Measurements from ENCODE around the gene HAVCR1.
"Not testable (repeated sequence)": the region's sequence is repeated elsewhere in the genome, so short reads cannot be mapped to it uniquely, and the experiment has no call there.

Gene HAVCR1

GRCh38 chr5:157046041-157046440 is 12.9 kb downstream of the HAVCR1 start:
- no peak for DNase-seq
- Histone ChIP-seq H3K27me3 (no peaks in the 10 kb centered on the region), H3K4me3 (no peak overlapping the region), H3K36me3 (no peaks in the 10 kb centered on the region), H3K4me1 (no peaks in the 10 kb centered on the region), H3K9me3 (no peaks in the 10 kb centered on the region), H3K27ac (no peak overlapping the region)
- intact Hi-C loops (cut with DNase I; ENCODE audit: low total_unique reads) = no loop called here
- TF ChIP-seq, protein P1, sequence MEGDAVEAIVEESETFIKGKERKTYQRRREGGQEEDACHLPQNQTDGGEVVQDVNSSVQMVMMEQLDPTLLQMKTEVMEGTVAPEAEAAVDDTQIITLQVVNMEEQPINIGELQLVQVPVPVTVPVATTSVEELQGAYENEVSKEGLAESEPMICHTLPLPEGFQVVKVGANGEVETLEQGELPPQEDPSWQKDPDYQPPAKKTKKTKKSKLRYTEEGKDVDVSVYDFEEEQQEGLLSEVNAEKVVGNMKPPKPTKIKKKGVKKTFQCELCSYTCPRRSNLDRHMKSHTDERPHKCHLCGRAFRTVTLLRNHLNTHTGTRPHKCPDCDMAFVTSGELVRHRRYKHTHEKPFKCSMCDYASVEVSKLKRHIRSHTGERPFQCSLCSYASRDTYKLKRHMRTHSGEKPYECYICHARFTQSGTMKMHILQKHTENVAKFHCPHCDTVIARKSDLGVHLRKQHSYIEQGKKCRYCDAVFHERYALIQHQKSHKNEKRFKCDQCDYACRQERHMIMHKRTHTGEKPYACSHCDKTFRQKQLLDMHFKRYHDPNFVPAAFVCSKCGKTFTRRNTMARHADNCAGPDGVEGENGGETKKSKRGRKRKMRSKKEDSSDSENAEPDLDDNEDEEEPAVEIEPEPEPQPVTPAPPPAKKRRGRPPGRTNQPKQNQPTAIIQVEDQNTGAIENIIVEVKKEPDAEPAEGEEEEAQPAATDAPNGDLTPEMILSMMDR (IDR thresholded peaks at IDR 0.05) = no peak

GRCh38 chr5:157045601-157046000 is 13.3 kb downstream of the HAVCR1 start:
- no peak for DNase-seq
- no peak overlapping the region for H3K27ac ChIP-seq
- H3K27me3 ChIP-seq = no peaks in the 10 kb centered on the region
- no peaks in the 10 kb centered on the region for H3K9me3 ChIP-seq
- no peaks in the 10 kb centered on the region for H3K36me3 ChIP-seq
- no peak overlapping the region for H3K4me3 ChIP-seq
- intact Hi-C loops (cut with DNase I; ENCODE audit: low total_unique reads) = no loop called here
- no peaks in the 10 kb centered on the region for H3K4me1 ChIP-seq
- TF ChIP-seq, protein P1 (IDR thresholded peaks at IDR 0.05) = no peak

GRCh38 chr5:157038568-157039187 is 20.2 kb downstream of the HAVCR1 start:
- no peaks in the 10 kb centered on the region for H3K27me3 ChIP-seq
- TF ChIP-seq, protein P1 (IDR thresholded peaks at IDR 0.05) = no peak
- intact Hi-C loops (cut with DNase I; ENCODE audit: low total_unique reads) = no loop called here

DNA sequence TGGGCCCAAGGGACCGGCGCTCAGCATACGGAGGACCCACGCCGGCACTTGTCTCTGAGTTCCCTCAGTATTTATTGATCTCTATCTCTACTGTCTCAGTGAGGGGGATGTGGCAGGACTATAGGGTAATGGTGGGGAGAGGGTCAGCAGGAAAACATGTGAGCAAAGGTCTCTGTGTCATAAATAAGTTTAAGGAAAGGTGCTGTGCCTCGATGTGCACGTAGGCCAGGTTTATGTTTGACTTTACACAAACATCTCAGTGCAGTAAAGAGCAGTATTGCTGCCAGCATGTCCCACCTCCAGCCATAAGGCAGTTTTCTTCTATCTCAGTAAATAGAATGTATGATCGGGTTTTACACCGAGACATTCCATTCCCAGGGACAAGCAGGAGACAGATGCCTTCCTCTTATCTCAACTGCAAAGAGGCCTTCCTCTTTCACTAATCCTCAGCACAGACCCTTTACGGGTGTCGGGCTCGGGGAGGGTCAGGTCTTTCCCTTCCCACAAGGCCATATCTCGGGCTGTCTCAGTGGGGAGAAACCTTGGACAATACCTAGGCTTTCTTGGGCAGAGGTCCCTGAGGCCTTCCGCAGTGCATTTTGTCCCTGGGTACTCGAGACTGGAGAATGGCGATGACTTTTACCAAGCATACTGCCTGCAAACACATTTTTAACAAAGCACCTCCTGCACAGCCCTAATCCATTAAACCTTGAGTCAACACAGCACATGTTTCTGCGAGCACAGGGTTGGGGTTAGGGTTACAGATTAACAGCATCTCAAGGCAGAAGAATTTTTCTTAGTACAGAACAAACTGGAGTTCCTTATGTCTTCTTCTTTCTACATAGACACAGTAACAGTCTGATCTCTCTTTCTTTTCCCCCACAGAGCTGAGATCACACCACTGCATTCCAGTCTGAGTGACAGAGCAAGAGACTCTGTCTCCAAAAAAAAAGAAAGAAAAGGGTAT is 24.5 kb downstream of the HAVCR1 start:
- H3K4me3 ChIP-seq; H3K4me1 ChIP-seq; intact Hi-C loops (cut with DNase I; ENCODE audit: low total_unique reads); H3K9me3 ChIP-seq; H3K27me3 ChIP-seq; H3K27ac ChIP-seq; DNase-seq; H3K36me3 ChIP-seq: not testable (repeated sequence)

More at GRCh38 chr5:157038568-157039187, 20.2 kb downstream of the HAVCR1 start:
- Histone ChIP-seq H3K9me3 (no peaks in the 10 kb centered on the region), H3K27ac (no peak overlapping the region), H3K36me3 (no peaks in the 10 kb centered on the region), H3K4me3 (no peak overlapping the region), H3K4me1 (no peaks in the 10 kb centered on the region)
- no peak for DNase-seq

DNA sequence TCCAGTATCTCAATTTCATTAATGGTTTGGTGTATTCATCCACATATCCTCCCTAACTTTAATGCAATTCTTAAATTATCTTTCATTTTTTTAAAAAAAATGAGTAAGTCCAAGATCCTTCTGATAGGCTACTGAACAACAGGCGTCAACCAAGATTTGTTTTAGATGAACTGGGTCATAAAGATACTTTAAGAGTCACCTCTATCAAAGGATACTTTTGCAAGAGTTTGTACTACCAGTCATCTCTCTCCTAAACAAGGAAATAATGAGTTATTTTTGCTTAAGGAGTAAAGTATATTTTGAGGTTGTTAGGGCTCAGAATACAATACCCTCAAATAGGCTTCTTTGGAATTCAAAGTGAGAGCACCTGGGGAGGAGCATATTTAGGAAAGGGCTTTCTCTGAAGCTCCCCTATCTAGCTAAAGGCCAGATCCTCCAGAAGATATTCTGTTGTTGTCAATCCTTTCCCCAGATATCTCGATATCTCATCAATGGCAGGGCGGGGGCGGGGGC is 25.8 kb downstream of the HAVCR1 start:
- no peaks in the 10 kb centered on the region for H3K27me3 ChIP-seq
- TF ChIP-seq, protein P1 (IDR thresholded peaks at IDR 0.05) = no peak
- DNase-seq = no peak
- no peak overlapping the region for H3K4me3 ChIP-seq
- no peaks in the 10 kb centered on the region for H3K36me3 ChIP-seq
- H3K27ac ChIP-seq = no peak overlapping the region
- H3K9me3 ChIP-seq = no peaks in the 10 kb centered on the region
- intact Hi-C loops (cut with DNase I; ENCODE audit: low total_unique reads) = no loop called here
- no peaks in the 10 kb centered on the region for H3K4me1 ChIP-seq

- no peak overlapping the region for H3K27ac ChIP-seq
- TF ChIP-seq, protein P1 (IDR thresholded peaks at IDR 0.05) = no peak
- H3K27me3 ChIP-seq = no peaks in the 10 kb centered on the region
- no peak for DNase-seq
- no peaks in the 10 kb centered on the region for H3K36me3 ChIP-seq
- intact Hi-C loops (cut with DNase I; ENCODE audit: low total_unique reads) = no loop called here
- no peaks in the 10 kb centered on the region for H3K4me1 ChIP-seq
- no peaks in the 10 kb centered on the region for H3K9me3 ChIP-seq
- H3K4me3 ChIP-seq = no peak overlapping the region
Measured at GRCh38 chr5:157030692-157031091, 28.2 kb downstream of the HAVCR1 start.
